Measurements from ENCODE around the gene ATR.
"Not testable (repeated sequence)": the region's sequence is repeated elsewhere in the genome, so short reads cannot be mapped to it uniquely, and the experiment has no call there.

Gene ATR

DNA sequence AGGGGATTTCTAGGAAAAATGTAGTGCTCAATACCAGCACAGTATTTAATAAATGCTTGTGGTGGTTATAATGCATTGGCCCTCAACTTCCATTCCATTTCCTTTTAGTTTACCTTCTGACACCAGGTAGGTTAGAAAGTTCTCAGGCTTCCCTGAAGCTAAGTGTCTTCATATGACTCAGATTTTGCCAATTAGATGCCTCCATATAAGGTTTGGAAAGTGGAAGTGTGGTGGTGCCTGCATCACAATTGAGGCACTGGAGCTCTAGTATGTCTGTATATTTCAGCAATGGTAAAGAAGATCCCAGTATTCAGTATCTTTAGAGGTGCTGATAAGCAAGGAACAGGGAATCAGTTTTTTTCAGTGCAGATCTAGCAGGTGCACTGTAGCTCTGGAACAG is 149.0 kb downstream of the ATR start:
- Mint-ChIP-seq H3K4me1 (no peaks in the 10 kb centered on the region), H3K9me3 (no peaks in the 10 kb centered on the region), H3K4me3 (no peak overlapping the region), H3K27ac (no peak overlapping the region), H3K36me3 (peaks cover 47% of the 10 kb centered on the region), H3K27me3 (no peaks in the 10 kb centered on the region)
- no peak for ATAC-seq

- no peak for ATAC-seq
- Mint-ChIP-seq H3K27me3 (no peaks in the 10 kb centered on the region), H3K4me3 (no peak overlapping the region), H3K9me3 (no peaks in the 10 kb centered on the region), H3K4me1 (no peaks in the 10 kb centered on the region), H3K36me3 (peaks cover 33% of the 10 kb centered on the region), H3K27ac (no peak overlapping the region)
Observed at GRCh38 chr3:142424754-142425153, 153.8 kb downstream of the ATR start.

DNA sequence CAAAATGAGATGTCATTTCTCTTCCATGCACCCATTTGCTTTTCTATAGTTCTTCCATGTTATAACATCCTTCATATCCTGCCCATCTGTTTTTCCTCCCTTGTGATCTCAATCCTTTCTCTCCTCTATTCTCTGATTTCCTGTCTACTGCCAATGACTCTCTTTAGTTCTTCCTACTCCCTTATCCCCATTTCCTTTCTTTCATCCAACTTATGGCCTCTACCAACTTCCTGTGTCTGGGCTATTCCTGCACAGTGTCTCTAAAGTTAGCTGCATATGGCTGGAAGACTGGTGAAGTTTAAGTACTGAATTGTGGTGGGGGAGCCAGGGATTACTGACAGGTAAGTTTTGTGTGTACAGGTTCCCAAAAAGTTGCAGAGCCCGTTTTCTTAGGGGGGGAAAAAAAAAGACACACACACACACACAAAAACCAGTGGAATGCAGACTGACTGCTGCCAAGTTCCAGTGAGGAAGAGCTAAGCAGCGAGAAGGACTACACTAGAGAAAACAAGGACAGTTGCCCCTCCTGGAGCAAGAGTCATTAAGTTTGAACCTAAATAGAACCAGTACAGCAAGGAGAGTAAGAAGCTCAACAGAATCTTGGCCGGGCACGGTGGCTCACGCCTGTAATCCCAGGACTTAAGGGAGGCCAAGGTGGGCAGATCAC is 159.5 kb downstream of the ATR start:
- Mint-ChIP-seq H3K27me3 (no peaks in the 10 kb centered on the region), H3K36me3 (peaks cover 31% of the 10 kb centered on the region), H3K4me3 (no peak overlapping the region), H3K27ac (no peak overlapping the region), H3K4me1 (no peaks in the 10 kb centered on the region), H3K9me3 (no peaks in the 10 kb centered on the region)
- ATAC-seq = no peak

- no peaks in the 10 kb centered on the region for H3K4me1 Mint-ChIP-seq
- H3K27me3 Mint-ChIP-seq = no peaks in the 10 kb centered on the region
- no peak overlapping the region for H3K27ac Mint-ChIP-seq
- H3K9me3 Mint-ChIP-seq = no peaks in the 10 kb centered on the region
- H3K36me3 Mint-ChIP-seq = peaks cover 35% of the 10 kb centered on the region
- no peak overlapping the region for H3K4me3 Mint-ChIP-seq
- no peak for ATAC-seq
Observed at GRCh38 chr3:142417302-142417701, 161.2 kb downstream of the ATR start.

DNA sequence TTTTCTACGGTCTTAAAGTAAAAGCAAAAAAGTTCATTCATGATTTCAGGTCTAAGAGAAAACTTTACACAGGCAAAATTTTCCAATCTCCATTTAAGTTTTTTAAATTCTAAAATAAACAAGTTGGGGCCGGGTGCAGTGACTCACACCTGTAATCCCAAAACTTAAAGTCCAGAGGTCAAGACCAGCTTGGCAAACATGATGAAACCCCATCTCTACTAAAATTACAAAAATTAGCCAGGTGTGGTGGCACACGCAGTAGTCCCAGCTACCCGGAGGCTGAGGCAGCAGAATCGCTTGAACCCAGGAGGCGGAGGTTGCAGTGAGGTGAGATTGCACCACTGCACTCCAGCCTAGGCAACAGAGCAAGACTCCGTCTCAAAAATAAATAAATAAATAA is 178.0 kb downstream of the ATR start:
- H3K36me3 Mint-ChIP-seq = peaks cover 49% of the 10 kb centered on the region
- H3K4me1 Mint-ChIP-seq, H3K4me3 Mint-ChIP-seq, H3K27ac Mint-ChIP-seq, H3K9me3 Mint-ChIP-seq, H3K27me3 Mint-ChIP-seq, ATAC-seq: not testable (repeated sequence)

Data from stimulated activated memory B cell treated with anti-CD40 and anti-IgM and Interleukin-4, amounts not matched to agents 10 μg/mL and 1 μg/mL and 100 μg/mL, for 72 hours (primary cell).